Breast epithelium (tissue), 4 donors: ENCODE data around the gene AFF3. TPM values are rescaled to one million over a fixed set of nuclear protein-coding genes. Genes with fewer than 3 reads are reported as not detected.

Experiments
- DNase-seq, 2 donors: peaks; one replicate each; pipeline ENCODE4 v3.0.0-alpha.2; 2019; ENCODE audit warnings: low spot score in 2 of 2
- H3K27ac ChIP-seq, 2 donors: fragments of 200-600 bp; sonication (generic) in 1 of 2; one replicate each; pipeline ENCODE4 v1.5.1; 2016 to 2019; ENCODE audit warnings: mild to moderate bottlenecking in 1 of 2
- H3K27me3 ChIP-seq, 2 donors: fragments of 200-600 bp; sonication (generic) in 1 of 2; one replicate each; pipeline versions ENCODE4 v1.5.1 to v1.6.0; 2017 to 2019; ENCODE audit warnings: control low read depth in 1 of 2, mild to moderate bottlenecking in 1 of 2
- H3K36me3 ChIP-seq: fragments of 200-600 bp; one replicate; pipeline ENCODE4 v1.5.1; 2019
- H3K4me1 ChIP-seq, 2 donors: fragments of 200-600 bp; sonication (generic); one replicate each; pipeline ENCODE4 v1.5.1; 2016 to 2019; ENCODE audit warnings: control low read depth in 1 of 2
- H3K4me3 ChIP-seq, 3 donors: fragments of 200-600 bp; sonication (generic); 1 replicate in 2 of 3; 2 replicates in 1 of 3; pipeline ENCODE4 v1.5.1; 2016 to 2019; ENCODE audit warnings: mild to moderate bottlenecking in 3 of 3, moderate library complexity in 2 of 3
- H3K9me3 ChIP-seq, 2 donors: fragments of 200-600 bp; sonication (generic) in 1 of 2; one replicate each; pipeline ENCODE4 v1.5.1; 2016 to 2019; ENCODE audit warnings: control low read depth in 1 of 2
- POLR2A ChIP-seq: fragments of 450-650 bp; IDR thresholded peaks from one replicate; pipeline ENCODE4 v1.6.1; 2016; ENCODE audit warnings: antibody characterized with exemption, mild to moderate bottlenecking, moderate library complexity
- POLR2AphosphoS5 ChIP-seq, 3 donors: sonication (generic); formaldehyde crosslinking; IDR thresholded peaks; one replicate each; pipeline ENCODE4 v1.6.1; 2017; ENCODE audit warnings: antibody characterized with exemption in 3 of 3
- intact Hi-C: fragments of 100-400 bp; cut with DNase I; formaldehyde crosslinking; loops from one replicate; pipeline ENCODE4 v1.15.1; 2023; ENCODE audit warnings: low total_unique reads
- total RNA-seq, 3 donors: library from RNA; depleted of rRNA; stranded (reverse); fragments of >200 nt; gene quantifications; one replicate each; pipeline ENCODE4 v1.1.0, GENCODE V29; 2016
- TF ChIP-seq, protein P1 (sequence below), 3 donors: fragments of 450-650 bp; IDR thresholded peaks; one replicate each; pipeline ENCODE4 v1.5.1; 2016 to 2017; ENCODE audit warnings: antibody characterized with exemption in 3 of 3, mild to moderate bottlenecking in 3 of 3, moderate library complexity in 3 of 3

AFF3 gene
- total RNA-seq, 3 donors from 2014 or later, result 8.2 to 116 (median 63.6) TPM

DNA sequence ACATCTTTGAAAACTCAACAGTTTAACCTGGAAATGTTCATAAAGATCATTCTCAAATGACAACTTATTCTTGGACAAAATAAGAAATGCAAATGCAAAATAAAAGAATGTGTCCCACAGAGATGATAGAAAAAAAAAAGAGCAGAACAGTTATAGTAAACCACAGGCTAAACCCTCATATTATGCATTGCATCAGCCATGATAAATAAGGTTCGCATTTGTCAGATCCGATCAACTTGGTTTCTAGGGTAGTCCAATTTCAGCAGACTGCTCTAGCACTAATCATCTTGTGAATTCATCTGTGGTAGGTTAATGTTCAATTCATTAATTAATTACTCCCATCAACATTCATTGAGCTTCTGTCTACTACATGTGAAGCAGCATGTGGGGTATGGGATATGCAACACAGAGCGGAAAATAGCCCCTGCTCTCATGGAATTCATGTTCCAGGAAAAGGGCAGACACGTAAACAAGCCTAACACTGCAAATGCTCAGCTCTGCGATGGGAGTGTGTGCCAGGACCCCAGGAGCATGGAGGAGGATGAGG lies 336.4 kb downstream of the AFF3 start:
- no peaks in the 10 kb centered on the region for H3K27me3 ChIP-seq
- H3K4me3 ChIP-seq, result no peak overlapping the region
- H3K27ac ChIP-seq, result no peak overlapping the region
- H3K9me3 ChIP-seq, result no peaks in the 10 kb centered on the region
- no peaks in the 10 kb centered on the region for H3K4me1 ChIP-seq
- DNase-seq, result no peak
- intact Hi-C loops, result no loop called here
- TF ChIP-seq POLR2AphosphoS5 (IDR thresholded peaks at IDR 0.05), result no peak
- TF ChIP-seq, protein P1, sequence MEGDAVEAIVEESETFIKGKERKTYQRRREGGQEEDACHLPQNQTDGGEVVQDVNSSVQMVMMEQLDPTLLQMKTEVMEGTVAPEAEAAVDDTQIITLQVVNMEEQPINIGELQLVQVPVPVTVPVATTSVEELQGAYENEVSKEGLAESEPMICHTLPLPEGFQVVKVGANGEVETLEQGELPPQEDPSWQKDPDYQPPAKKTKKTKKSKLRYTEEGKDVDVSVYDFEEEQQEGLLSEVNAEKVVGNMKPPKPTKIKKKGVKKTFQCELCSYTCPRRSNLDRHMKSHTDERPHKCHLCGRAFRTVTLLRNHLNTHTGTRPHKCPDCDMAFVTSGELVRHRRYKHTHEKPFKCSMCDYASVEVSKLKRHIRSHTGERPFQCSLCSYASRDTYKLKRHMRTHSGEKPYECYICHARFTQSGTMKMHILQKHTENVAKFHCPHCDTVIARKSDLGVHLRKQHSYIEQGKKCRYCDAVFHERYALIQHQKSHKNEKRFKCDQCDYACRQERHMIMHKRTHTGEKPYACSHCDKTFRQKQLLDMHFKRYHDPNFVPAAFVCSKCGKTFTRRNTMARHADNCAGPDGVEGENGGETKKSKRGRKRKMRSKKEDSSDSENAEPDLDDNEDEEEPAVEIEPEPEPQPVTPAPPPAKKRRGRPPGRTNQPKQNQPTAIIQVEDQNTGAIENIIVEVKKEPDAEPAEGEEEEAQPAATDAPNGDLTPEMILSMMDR (IDR thresholded peaks at IDR 0.05), result no peak
- no peak for TF ChIP-seq POLR2A
- no peaks in the 10 kb centered on the region for H3K36me3 ChIP-seq

DNA sequence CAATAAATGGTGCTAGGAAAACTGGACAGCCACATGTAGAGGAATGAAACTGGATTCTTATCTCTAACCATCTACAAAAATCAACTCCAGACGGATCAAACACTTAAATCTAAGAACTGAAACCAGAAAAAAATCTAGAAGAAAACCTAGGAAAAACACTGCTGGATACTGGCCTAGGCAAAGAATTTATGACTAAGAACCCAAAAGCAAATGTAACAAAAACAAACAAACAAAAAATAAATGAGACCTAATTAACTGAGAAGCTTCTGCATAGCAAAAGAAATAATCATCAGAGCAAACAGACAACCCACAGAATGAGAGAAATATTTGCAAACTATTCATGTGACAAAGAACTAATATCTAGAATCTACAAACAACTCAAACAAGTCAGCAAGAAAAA lies 338.5 kb downstream of the AFF3 start:
- intact Hi-C loops, result no loop called here
- H3K36me3 ChIP-seq, result no peaks in the 10 kb centered on the region
- no peak overlapping the region for H3K4me3 ChIP-seq
- H3K9me3 ChIP-seq, result no peaks in the 10 kb centered on the region
- H3K27me3 ChIP-seq, result no peaks in the 10 kb centered on the region
- H3K27ac ChIP-seq, result no peak overlapping the region
- H3K4me1 ChIP-seq, result no peaks in the 10 kb centered on the region
- DNase-seq, result no peak
- TF ChIP-seq POLR2AphosphoS5 (IDR thresholded peaks at IDR 0.05) (no peak), POLR2A (no peak)
- TF ChIP-seq, protein P1 (IDR thresholded peaks at IDR 0.05), result no peak

DNA sequence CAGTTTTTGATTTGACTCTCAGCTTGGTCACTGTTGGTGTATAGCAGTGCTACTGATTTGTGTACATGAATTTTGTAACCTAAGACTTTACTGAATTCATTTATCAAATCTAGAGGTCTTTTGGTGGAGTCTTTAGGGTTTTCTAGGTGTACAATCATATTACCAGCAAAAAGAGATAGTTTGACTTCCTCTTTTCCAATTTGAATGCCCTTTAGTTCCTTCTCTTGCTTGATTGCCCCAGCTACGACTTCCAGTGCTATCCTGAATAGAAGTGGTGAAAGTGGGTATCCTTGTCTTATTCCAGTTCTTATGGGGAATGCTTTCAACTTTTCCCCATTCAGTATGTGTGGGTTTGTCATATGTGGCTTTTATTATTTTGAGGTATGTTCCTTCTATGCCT lies 339.7 kb downstream of the AFF3 start:
- Histone ChIP-seq H3K27ac (no peak overlapping the region), H3K36me3 (no peaks in the 10 kb centered on the region), H3K27me3 (no peaks in the 10 kb centered on the region), H3K4me1 (no peaks in the 10 kb centered on the region), H3K9me3 (peaks cover 0 to 3% of the 10 kb centered on the region in 2 donors), H3K4me3 (no peak overlapping the region)
- DNase-seq, result no peak
- TF ChIP-seq, protein P1 (IDR thresholded peaks at IDR 0.05), result no peak
- TF ChIP-seq POLR2A (no peak), POLR2AphosphoS5 (IDR thresholded peaks at IDR 0.05) (no peak)
- intact Hi-C loops, result no loop called here

DNA sequence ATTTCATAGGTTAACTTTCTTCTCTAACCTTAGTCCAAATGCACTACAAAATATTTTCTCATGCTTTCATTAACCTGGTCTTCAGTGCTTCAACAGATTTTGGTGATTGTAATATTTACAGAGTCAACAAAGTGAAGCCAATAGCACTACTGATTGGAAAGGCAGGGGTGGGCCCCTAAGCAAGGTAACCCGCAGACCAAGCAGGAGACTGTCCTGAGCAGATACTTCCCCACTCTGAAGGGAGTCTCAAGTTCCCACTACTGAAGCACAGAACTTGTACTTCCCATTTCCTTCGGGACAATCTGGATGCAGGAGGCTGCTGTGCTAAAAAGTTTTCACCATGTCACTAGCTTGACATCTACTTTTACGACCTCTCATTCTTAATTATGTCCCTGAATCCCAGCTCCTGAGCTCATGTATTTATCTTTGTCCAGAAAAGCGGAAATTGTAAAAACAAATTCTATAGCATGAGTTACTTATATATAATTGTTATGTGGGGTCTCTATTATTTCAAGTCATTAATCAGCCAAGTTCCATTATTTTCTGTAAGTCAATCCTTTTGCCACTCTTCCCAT lies 341.0 kb downstream of the AFF3 start:
- Histone ChIP-seq H3K9me3 (peaks cover 0 to 10% of the 10 kb centered on the region in 2 donors), H3K4me3 (no peak overlapping the region), H3K4me1 (no peaks in the 10 kb centered on the region), H3K27me3 (no peaks in the 10 kb centered on the region), H3K27ac (no peak overlapping the region), H3K36me3 (no peaks in the 10 kb centered on the region)
- TF ChIP-seq, protein P1 (IDR thresholded peaks at IDR 0.05), result no peak
- TF ChIP-seq POLR2A (no peak), POLR2AphosphoS5 (IDR thresholded peaks at IDR 0.05) (no peak)
- no peak for DNase-seq
- intact Hi-C loops, result no loop called here

DNA sequence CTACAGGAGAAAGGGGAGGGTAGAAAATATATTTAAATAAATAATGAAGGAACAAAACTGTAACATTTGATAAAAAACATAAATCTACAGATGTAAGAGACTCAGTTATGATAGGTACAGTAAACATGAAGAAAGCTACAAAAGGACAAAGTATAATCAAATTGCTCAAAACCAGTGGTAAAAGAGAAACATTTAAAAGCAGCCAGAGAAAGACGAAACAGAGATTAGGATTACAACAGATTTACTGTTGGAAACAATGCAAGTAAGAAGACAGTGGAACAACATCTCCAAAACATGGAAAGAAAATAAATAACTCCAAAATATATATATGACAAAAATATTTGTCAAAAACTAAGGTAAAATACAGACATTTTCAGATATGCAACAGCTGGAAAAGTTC lies 344.9 kb downstream of the AFF3 start:
- H3K27ac ChIP-seq, result no peak overlapping the region
- intact Hi-C loops, result loop anchor here (10.0 kb wide), 1 partner anchor 1873 kb away; no protein-coding TSS in a partner anchor
- H3K9me3 ChIP-seq, result peaks cover 0 to 10% of the 10 kb centered on the region in 2 donors
- DNase-seq, result no peak
- no peak overlapping the region for H3K4me3 ChIP-seq
- no peaks in the 10 kb centered on the region for H3K4me1 ChIP-seq
- H3K36me3 ChIP-seq, result no peaks in the 10 kb centered on the region
- H3K27me3 ChIP-seq, result no peaks in the 10 kb centered on the region
- TF ChIP-seq POLR2A, result no peak
- TF ChIP-seq, protein P1 (IDR thresholded peaks at IDR 0.05), result no peak
- no peak for TF ChIP-seq POLR2AphosphoS5 (IDR thresholded peaks at IDR 0.05)
